Parathyroid adenoma (tissue), 2 donors: ENCODE measurements around the gene CCR6.
"Not testable (repeated sequence)": the region's sequence is repeated elsewhere in the genome, so short reads cannot be mapped to it uniquely, and the experiment has no call there.

Experiments used
- H2AFZ ChIP-seq: fragments of 300-600 bp; sonication (generic); one replicate; pipeline ENCODE4 v1.7.0; 2017; ENCODE audit warnings: antibody characterized with exemption, mild to moderate bottlenecking
- H3K27ac ChIP-seq: fragments of 300-600 bp; sonication (generic); one replicate; pipeline ENCODE4 v1.7.0; 2017
- H3K27me3 ChIP-seq: fragments of 300-600 bp; sonication (generic); one replicate; pipeline ENCODE4 v1.7.0; 2017; ENCODE audit warnings: low read length; ENCODE audit not compliant: control insufficient read depth, insufficient read depth
- H3K36me3 ChIP-seq: fragments of 300-600 bp; sonication (generic); one replicate; pipeline ENCODE4 v1.7.0; 2017; ENCODE audit warnings: low read length; ENCODE audit not compliant: control insufficient read depth, insufficient read depth
- H3K4me1 ChIP-seq: fragments of 300-600 bp; sonication (generic); one replicate; pipeline ENCODE4 v1.7.0; 2017; ENCODE audit warnings: control low read depth
- H3K4me2 ChIP-seq: fragments of 300-600 bp; sonication (generic); one replicate; pipeline ENCODE4 v1.7.0; 2017; ENCODE audit warnings: low read length
- H3K4me3 ChIP-seq: fragments of 300-600 bp; sonication (generic); one replicate; pipeline ENCODE4 v1.7.0; 2017; ENCODE audit warnings: low read depth, low read length
- H3K79me2 ChIP-seq: fragments of 300-600 bp; sonication (generic); one replicate; pipeline ENCODE4 v1.7.0; 2017; ENCODE audit warnings: control low read depth
- H3K9ac ChIP-seq: fragments of 300-600 bp; sonication (generic); one replicate; pipeline ENCODE4 v1.7.0; 2017; ENCODE audit warnings: mild to moderate bottlenecking
- H3K9me3 ChIP-seq: fragments of 300-600 bp; sonication (generic); one replicate; pipeline ENCODE4 v1.7.0; 2017; ENCODE audit warnings: low read length; ENCODE audit not compliant: control insufficient read depth
- donor health status: primary hyperparathyroidism.

The CCR6 gene

DNA sequence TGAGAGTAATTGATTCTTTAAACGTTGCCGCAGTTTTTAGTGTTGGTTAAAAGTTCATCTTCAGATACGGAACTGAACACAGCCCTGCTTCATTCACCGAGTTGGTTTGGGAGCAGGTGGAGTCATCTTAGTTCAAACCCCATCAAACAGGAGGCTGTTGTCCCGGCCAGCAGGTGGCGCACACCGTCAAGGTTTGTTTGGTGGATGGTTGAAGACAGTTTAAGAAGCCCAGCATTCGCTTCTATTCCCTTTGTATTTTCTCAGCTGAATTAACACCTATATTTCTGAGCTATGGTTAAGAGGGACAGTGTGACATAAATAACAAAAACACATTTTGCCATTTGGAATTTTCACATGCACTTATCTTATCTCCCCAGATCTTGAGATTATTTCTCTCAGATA, 60.0 kb downstream of the CCR6 start:
- H3K27me3 ChIP-seq, H3K9ac ChIP-seq, H3K79me2 ChIP-seq, H3K9me3 ChIP-seq, H3K4me3 ChIP-seq, H3K27ac ChIP-seq, H2AFZ ChIP-seq, H3K4me1 ChIP-seq, H3K36me3 ChIP-seq, H3K4me2 ChIP-seq: not testable (repeated sequence)

DNA sequence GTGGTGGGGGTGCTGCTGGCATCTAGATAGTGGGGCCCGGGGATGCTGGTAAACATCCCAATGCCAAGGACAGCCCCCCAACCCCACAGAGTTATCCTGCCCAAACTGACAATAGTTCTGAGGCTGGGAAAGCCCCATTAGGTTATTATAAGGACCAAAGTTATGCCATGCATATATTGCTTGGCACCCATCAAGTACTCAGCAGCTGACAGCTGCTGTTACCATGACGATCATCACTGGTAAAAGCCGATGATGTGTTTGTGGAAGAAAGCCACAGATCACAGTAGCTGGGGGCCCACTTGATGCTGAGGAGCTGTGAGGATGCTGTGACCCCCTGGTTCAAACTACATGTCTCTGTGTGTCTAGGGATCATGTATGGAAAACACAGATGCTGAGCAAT, 62.2 kb downstream of the CCR6 start:
- H3K9me3 ChIP-seq, H2AFZ ChIP-seq, H3K4me3 ChIP-seq, H3K27ac ChIP-seq, H3K9ac ChIP-seq, H3K27me3 ChIP-seq, H3K79me2 ChIP-seq, H3K4me1 ChIP-seq, H3K4me2 ChIP-seq, H3K36me3 ChIP-seq: not testable (repeated sequence)

GRCh38 chr6:167187275-167187674, 64.4 kb downstream of the CCR6 start:
- not testable (repeated sequence) for H3K27me3 ChIP-seq, H3K4me3 ChIP-seq, H3K36me3 ChIP-seq, H3K9ac ChIP-seq, H3K4me1 ChIP-seq, H3K27ac ChIP-seq, H3K9me3 ChIP-seq, H3K4me2 ChIP-seq, H2AFZ ChIP-seq, H3K79me2 ChIP-seq
